GM18505 (cell line): ENCODE results near the gene EXD3.

ENCODE experiments used
- ATAC-seq: cut with Tn5 transposase; IDR thresholded peaks from one replicate; pipeline ENCODE4 v1.9.1; 2021; ENCODE audit not compliant: unreplicated experiment
- POLR2A ChIP-seq: IDR thresholded peaks from 4 replicates; pipeline ENCODE4 v1.6.1; 2011; ENCODE audit warnings: borderline replicate concordance; ENCODE audit not compliant: insufficient read depth, insufficient read length; ENCODE audit errors: extremely low read depth

EXD3 gene

DNA sequence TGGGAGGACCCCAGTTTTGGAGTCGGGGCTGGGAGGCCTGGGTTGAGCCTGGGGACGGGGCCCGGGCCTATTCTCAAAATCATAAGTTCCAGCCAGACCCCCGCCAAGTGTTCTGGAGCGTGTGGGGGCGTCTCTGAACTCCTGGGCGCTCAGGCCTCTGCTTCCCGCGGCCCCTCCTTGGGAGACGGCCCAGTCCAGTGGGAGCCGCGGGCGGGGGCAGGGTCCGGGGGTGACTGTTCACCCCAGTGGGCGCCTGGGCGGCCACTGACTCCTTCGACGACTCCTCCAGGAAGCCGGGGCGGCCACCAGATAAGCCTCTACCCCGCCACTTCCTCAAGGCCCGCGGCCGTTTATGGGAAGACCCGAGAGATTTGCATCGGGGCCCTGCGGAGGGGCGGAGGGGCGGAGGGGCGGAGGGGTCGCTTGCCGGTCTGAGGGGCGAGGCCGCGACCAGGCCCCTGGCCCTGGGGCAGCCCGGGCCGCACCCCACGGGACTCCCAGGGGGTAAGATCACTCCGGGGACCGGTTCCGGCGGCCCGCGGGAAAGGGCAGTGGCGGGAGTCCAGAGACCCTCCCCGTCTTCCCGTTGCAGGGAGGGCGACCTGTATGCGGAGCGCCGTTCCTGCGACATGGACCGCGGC lies 144.8 kb downstream of the EXD3 start:
- no peak for ATAC-seq
- TF ChIP-seq POLR2A: no peak

DNA sequence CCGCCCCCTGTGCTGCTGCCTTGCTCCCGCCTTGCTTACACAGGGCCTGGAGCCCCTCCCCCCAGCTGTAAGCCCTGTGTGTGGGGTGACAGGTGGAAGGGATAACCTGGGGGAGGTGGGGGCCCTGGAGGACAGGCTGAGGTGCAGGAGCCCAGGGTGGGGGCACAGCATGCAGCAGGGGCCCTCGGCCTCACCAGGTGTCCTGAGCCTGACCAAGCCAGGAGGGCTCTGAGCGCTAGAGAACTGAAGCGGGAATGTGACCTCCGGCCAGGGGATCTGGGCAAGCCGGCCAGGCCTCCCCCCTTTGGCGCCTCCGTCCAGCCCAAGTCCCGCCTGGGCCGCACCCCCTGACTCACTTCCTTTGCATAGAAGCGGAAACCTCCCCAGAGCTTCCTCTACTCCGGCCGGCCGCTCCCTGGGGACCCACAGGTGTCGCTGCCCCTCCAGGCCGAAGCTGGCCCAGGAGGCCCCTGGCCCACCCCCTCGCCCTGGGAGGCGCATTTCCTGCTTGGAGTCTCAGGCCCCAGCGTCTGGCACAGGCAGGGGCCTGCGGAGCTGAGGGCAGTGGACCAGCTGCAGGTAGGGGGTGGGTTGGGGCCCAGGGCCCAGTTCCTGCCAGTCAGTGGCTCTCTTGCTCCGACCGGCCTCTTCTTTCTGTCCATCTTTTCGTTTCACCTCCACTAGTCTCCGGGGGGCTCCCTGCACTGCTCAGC lies 145.5 kb downstream of the EXD3 start, which contains the start of gene TOR4A:
Gene TOR4A, plus strand, starts transcription at position 398 of the 713 bp plus-strand sequence. CDS start 964 bp downstream, outside the sequence.
- peak; percentile 46 for ATAC-seq
- TF ChIP-seq POLR2A: peak; percentile 74

DNA sequence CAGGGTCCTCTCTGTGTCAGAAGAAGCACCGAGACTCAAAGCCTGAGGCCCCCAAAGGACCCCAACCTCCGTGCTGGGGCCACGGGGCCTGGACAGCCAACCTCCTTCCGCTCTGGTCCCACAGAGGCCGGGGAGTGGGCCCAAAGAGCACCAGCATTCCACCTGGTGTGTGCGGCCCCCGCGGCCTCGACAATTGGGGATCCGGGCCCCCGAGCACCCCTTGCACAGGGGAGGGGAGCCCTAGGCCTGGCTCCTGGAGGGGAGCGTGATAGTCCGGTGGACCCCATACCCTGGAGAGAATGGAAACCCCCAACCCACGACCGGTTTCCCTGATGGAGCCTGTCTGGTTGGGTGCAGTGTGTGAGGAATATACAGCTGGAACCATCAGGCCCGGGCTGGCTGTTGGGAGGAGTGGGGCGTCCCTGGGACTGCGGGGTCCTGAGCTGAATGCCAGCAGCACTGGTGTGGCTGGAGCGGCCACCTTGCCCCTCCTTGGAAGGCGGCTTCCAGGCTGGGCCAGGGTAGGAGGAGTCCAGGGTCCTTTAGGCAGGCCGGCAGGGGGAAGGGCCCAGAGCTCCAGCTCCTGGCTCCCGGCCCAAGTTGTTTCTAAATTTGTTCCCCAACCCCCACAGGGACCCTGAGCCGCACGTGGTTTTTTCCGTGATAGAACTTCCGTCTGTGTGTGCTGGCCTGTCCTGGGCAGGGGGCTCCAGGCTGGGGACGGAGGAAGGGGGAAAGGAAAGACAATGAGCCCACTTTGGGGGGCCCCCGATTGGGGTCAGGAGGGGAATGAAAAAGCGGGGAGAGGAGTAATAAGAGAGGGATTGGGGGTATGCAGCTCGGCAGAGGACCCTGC lies 146.3 kb downstream of the EXD3 start:
- no peak for TF ChIP-seq POLR2A
- ATAC-seq: no peak

DNA sequence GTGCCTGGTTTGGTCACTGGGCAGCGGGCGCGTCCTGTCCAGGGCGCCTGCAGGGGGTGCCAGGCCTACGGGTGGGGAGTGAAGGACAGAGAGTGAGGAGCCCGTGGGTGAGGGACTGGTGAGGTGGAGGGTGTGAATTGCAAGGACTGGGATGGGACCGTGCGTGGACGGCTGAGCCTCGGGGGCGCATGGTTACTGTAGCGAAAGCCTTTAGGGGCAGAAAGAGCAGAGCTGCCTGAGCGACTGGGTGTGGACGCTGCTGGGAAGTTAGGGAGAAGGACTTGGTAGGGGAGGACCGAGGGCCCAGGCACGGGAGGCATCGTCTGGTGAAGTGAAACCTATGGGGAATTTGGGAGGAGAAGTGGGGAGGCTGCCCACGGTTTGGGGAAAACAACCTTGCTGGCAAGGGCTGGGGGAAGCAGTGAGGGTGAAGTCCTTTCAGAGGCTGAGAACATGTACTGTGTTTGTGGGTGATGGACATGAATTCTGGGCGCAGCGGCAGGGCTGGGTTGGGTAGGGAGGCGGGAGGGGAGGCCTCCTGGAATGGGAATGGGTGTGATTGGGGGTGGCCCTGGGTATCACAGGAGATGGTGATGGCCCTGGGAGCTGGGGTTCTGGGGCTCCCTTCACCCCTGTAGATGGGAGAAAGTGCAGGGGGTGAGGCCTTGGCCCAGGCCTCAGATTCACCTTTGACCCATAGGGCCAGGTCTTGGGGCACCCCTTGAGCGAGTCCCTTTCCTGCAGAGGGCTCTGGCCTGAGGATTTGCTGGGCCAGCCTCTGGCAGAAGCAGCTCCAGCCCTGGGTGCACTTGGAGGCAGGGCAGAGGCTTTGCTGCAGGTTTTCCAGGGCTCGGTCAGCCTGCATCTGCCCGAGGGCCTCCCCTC lies 147.1 kb downstream of the EXD3 start:
- TF ChIP-seq POLR2A: no peak
- no peak for ATAC-seq

DNA sequence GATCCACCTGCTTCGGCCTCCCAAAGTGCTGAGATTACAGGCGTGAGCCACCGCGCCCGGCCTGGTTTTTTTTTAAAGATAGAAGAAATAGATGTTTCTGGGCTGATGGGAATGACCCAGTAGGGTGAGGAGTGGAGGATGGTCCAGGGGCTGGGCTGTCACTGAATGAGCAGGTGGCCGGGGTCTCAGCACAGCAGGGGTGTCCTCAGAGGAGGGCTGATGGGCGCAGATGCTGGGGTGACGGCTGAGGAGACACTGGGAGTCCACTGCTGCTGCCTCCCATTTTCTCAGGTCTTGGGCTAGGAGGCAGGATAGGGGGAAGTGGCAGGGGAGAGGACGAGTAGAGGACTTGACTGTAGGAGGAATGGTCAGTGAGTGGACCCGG lies 147.8 kb downstream of the EXD3 start:
- no peak for ATAC-seq
- no peak for TF ChIP-seq POLR2A

DNA sequence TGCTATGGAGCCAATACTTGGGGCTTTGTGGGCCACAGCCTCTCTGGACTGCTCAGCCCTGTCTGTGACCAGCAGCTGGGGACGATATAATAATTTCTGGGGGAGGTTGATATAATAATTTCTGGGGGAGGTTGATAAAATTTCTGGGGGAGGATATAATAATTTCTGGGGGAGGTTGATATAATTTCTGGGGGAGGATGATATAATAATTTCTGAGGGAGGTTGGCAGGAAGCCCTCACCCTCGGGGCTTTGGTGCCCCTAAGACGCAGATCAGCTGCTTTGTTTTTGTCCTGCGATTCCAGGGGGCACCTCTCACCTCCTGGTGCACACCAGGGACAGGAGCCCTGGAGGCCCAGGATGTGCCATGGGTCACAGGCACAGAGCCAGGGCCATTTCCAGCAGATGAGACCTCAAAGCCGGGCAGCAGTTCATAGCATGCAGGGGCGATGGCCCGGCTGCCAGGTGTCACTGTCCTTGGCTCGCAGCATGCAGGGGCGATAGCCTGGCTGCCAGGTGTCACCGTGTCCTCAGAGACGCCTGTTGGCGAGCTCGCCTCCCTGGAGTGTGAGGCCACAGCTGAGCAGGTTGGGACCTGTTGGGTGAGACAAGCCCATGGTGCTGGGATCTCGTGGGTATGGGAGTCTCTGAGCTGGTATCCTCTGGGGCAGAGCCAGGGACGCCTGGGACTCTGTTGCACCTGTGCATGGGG lies 149.2 kb downstream of the EXD3 start:
- TF ChIP-seq POLR2A: no peak
- no peak for ATAC-seq

DNA sequence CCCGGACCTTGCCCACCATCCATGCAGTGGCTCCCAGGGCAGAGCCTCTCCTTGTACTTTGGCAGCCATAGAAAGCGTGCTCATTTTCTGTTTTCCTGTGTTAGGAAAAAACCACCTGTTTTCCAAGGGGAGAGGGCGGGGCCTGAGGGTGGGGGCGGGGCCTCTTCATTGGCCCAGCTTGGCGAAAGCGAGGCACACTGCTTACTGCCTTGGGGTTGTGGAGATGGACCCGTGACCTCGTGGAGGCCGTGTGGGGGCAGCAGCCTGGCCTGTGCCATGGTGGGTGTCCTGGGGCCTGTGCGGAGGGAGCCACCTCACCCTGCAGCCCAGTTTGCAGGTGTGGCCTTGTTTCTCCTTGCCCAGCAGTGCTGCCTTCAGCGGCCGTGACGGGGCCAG lies 149.9 kb downstream of the EXD3 start:
- no peak for TF ChIP-seq POLR2A
- ATAC-seq: no peak

DNA sequence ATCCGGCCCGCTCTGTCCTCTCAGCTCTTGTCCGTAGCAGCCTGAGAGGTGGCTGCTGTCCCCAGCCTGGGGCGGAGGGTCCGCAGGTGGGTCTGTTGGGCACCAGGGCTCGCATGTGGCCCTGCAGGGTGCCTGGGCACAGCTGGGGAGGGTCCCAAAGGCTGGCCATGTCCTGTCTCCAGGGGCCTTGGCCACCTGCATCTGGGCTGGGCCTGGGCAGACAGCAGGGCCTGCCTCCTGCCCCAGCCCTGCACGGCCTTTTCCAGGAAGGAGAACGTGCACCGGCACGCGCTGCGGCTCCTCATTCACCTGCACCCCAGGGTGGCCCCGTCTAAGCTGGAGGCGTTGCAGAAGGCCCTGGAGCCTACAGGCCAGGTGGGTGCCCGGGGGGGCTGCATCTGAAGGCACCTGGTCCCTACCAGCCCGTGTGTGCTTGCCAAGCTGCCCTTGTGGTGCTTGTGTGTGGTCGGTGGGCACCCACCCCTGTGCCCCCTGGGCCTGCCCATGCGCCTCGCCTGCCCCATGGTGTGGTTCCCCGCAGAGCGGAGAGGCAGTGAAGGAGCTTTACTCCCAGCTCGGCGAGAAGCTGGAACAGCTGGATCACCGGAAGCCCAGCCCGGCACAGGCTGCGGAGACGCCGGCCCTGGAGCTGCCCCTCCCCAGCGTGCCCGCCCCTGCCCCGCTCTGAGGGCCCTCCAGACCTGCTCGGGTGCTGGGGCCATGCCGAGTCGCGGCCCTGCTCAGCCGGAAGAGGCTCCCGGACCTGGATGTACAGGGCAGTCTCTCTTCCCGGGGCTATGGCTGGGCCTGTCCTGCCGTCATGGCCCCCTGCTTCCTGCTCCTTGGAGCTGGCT lies 150.5 kb downstream of the EXD3 start:
- no peak for ATAC-seq
- TF ChIP-seq POLR2A: no peak

DNA sequence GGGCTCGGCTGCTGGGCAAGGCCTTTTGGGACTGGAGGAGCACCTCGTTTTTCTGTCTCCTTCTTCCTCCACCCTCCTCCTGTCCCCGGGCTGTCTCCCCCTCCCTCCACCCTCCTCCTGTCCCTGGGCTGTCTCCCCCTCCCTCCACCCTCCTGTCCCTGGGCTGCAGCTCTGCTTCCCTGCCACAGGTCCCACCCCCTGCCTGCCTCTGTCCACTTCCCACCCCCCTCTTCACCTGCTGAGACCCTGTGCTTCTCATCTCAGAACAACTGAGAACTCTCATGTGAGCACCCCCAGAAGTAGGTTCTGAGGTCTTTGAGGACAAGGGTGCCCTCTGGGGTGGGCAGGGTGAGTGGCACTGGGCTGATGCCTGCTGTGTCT lies 151.3 kb downstream of the EXD3 start:
- TF ChIP-seq POLR2A: no peak

DNA sequence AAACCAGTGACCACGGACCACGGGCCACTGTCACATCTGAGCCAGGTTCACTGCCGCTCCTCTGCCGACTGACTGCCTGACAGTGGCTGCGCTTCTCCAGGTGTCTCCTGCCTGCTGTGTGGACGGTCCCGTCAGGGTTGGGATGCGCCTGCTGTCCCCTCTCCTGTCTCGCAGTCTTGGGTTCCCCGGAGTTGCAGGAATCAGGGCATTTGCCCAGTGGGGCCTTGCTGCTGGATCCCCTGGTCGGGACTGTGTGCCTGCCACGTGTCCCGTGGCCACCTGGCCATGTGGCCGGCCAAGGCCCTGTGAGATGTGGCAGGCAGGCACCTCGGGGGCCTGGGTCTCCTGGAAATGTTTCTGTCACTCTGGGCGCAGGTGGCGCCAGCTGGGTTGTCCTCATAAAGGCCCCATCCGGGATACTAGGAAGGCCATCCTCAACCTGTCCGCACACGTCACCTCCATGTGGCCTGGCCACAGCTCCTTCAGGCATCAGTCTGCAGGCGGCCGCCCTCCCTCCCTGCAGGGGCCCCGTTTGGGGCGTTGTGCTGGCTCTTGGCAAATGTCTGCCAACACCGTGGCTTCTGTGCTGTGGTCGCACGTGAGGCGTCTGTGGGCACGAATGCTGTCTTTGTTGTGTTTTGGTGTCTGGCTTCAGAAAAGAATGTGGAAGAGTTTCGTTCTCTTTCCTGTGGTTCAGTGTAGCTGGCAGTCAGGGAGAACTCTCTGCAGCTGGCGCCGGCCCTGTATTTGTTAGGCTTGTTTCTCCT lies 151.8 kb downstream of the EXD3 start:
- no peak for TF ChIP-seq POLR2A
- no peak for ATAC-seq

More for the DNA sequence above, 151.3 kb downstream of the EXD3 start:
- ATAC-seq: no peak
